Endometrial microvascular endothelial cells (primary cell): ENCODE results near the gene APBB1. TPM values are rescaled to one million over a fixed set of nuclear protein-coding genes. Genes with fewer than 3 reads are reported as not detected.
"Not testable (repeated sequence)": the region's sequence is repeated elsewhere in the genome, so short reads cannot be mapped to it uniquely, and the experiment has no call there.

Source experiments
- in situ Hi-C: cut with HindIII; loops from 2 replicates; pipeline ENCODE4 v1.10.0; 2017; ENCODE audit warnings: low sequenced_read_pairs, low pct_unique_long_range_greater_than_20kb; ENCODE audit errors: inconsistent ontology term
- total RNA-seq: library from RNA; depleted of rRNA; stranded (reverse); fragments of >200 nt; gene quantifications from one replicate; pipeline ENCODE4 v1.2.3, GENCODE V29; 2015; ENCODE audit errors: inconsistent ontology term

Gene APBB1
- total RNA-seq, 1 donor from 2014 or later, result 52.8 TPM

GRCh38 chr11:6400431-6401345 lies 18.2 kb downstream of the APBB1 start:
- in situ Hi-C loops, result loop anchor here (25.0 kb wide), 1 partner anchor 212 kb away; the partner anchor contains the start of genes ILK, RRP8, TAF10 and TPP1

GRCh38 chr11:6397636-6398035 lies 21.3 kb downstream of the APBB1 start:
- in situ Hi-C loops, result no loop called here

GRCh38 chr11:6397156-6397555 lies 21.7 kb downstream of the APBB1 start:
- in situ Hi-C loops, result no loop called here

- in situ Hi-C loops, result no loop called here
Observed at GRCh38 chr11:6395470-6396060, 23.3 kb downstream of the APBB1 start.

- in situ Hi-C loops, result no loop called here
Observed at GRCh38 chr11:6393989-6394670, 24.8 kb downstream of the APBB1 start.

- in situ Hi-C loops, result not testable (repeated sequence)
Observed at GRCh38 chr11:6392251-6392650, 26.6 kb downstream of the APBB1 start.

GRCh38 chr11:6391537-6392134 lies 27.3 kb downstream of the APBB1 start:
- in situ Hi-C loops, result no loop called here

GRCh38 chr11:6390718-6391469 lies 28.0 kb downstream of the APBB1 start:
- in situ Hi-C loops, result no loop called here

GRCh38 chr11:6389905-6390717 lies 28.8 kb downstream of the APBB1 start, which contains the start of gene SMPD1:
Gene SMPD1 (plus strand): TSS chr11:6390474. CDS start chr11:6390599, 125 bp downstream.
- in situ Hi-C loops, result no loop called here

GRCh38 chr11:6388748-6389147 lies 30.1 kb downstream of the APBB1 start:
- in situ Hi-C loops, result no loop called here

- in situ Hi-C loops, result no loop called here
Observed at GRCh38 chr11:6387811-6388599, 30.9 kb downstream of the APBB1 start.

GRCh38 chr11:6385046-6385777 lies 33.7 kb downstream of the APBB1 start:
- in situ Hi-C loops, result no loop called here

GRCh38 chr11:6378640-6378989 lies 40.3 kb downstream of the APBB1 start:
- in situ Hi-C loops, result no loop called here

- in situ Hi-C loops, result no loop called here
Observed at GRCh38 chr11:6377902-6378639, 40.8 kb downstream of the APBB1 start.

- in situ Hi-C loops, result no loop called here
Observed at GRCh38 chr11:6371825-6372224, 47.1 kb downstream of the APBB1 start.

GRCh38 chr11:6365659-6366058 lies 53.2 kb downstream of the APBB1 start:
- in situ Hi-C loops, result no loop called here
